ENCODE results near the gene ATRNL1. TPM values are rescaled to one million over a fixed set of nuclear protein-coding genes. Genes with fewer than 3 reads are reported as not detected.

ATRNL1 gene
- total and polyA plus RNA-seq, 4 donors, result 2.6 to 41.0 (median 15.1) TPM

DNA sequence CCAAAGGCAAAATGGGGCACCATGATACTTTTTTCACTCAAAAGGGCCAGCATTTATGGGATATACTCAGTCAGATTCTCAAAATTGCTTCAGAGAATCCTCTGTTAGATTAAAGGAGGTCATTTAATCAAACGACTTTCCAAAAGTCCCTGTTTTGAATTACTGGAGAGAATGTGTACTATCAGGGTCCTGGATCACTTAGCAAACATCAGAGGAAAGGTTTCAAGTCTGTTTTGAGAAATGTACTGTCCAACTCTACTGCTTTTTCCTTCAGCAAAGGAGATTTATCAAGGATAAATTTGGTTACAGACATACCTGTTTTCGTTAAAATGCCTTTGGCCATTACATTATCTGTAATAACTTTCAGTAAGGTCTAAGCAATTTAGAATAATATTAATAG, 838.9 kb downstream of the ATRNL1 start:
- no peak overlapping the region for H3K27ac ChIP-seq (ENCODE audit: low read depth in 1 of 2, low read length in 2 of 2)
- intact Hi-C loops (cut with DNase I), result no loop called here
- no peaks in the 10 kb centered on the region for H3K27me3 ChIP-seq (ENCODE audit: control insufficient read depth in 1 of 2, insufficient read depth in 2 of 2, low read length in 1 of 2)
- H3K4me3 ChIP-seq (ENCODE audit: low read length in 2 of 2), result no peak overlapping the region
- DNase-seq, result no peak
- no peaks in the 10 kb centered on the region for H3K36me3 ChIP-seq (ENCODE audit: control insufficient read depth in 1 of 2, insufficient read depth in 2 of 2, low read length in 1 of 2)
- ATAC-seq (ENCODE audit: low FRiP score), result no peak
- H3K9me3 ChIP-seq (ENCODE audit: control insufficient read depth, low read length), result no peaks in the 10 kb centered on the region
- no peaks in the 10 kb centered on the region for H3K4me1 ChIP-seq (ENCODE audit: control insufficient read depth in 1 of 2, insufficient read depth in 2 of 2, low read length in 2 of 2)
- 78 to 82% methylated on average over 2 of the region's 2 CpGs for WGBS, 2 donors

DNA sequence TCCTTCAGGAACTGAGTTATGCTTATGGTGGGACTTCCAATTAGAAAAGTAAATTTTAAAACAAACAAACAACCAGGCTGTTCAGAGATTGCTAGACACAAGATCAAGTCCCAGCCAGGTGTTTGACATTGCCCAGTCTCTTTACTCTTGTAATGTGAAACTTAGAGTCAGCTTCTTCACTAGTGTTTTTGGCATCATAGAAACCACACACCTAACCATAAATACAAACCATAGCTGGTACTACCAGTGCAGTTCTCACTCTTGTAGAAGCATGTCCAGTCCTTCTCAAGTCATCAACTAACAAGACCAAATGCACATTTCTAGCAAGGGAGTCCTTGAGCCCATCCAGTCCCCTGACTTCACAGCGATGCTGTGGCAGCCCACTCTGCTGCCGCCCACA, 839.9 kb downstream of the ATRNL1 start:
- ATAC-seq (ENCODE audit: low FRiP score) (no peak), DNase-seq (no peak)
- Histone ChIP-seq H3K27me3 (ENCODE audit: control insufficient read depth in 1 of 2, insufficient read depth in 2 of 2, low read length in 1 of 2) (no peaks in the 10 kb centered on the region), H3K9me3 (ENCODE audit: control insufficient read depth, low read length) (no peaks in the 10 kb centered on the region), H3K4me1 (ENCODE audit: control insufficient read depth in 1 of 2, insufficient read depth in 2 of 2, low read length in 2 of 2) (no peaks in the 10 kb centered on the region), H3K36me3 (ENCODE audit: control insufficient read depth in 1 of 2, insufficient read depth in 2 of 2, low read length in 1 of 2) (no peaks in the 10 kb centered on the region), H3K27ac (ENCODE audit: low read depth in 1 of 2, low read length in 2 of 2) (no peak overlapping the region), H3K4me3 (ENCODE audit: low read length in 2 of 2) (no peak overlapping the region)
- 95% methylated on average over 2 of the region's 2 CpGs for WGBS, 2 donors
- intact Hi-C loops (cut with DNase I), result no loop called here

DNA sequence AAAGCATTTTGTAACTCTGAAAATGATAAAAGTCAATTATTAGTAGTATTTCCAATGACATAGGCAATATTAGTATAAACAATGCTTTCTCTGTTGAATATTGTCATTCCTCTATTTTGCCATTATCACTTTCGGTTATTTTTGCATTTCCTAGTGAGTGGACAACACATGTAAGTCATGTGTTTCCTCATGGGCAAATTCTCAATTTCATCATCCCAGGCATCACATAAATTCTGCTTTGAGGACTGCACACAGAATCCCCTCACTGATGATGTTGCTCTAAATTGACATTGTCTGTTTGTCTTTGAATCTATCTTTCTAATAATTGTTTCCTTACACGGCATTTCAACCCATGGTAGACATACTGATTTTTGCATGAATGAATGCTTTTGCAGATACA, 842.6 kb downstream of the ATRNL1 start:
- WGBS, 2 donors, result 97 to 98% methylated on average over 2 of the region's 2 CpGs
- Histone ChIP-seq H3K27me3 (ENCODE audit: control insufficient read depth in 1 of 2, insufficient read depth in 2 of 2, low read length in 1 of 2) (no peaks in the 10 kb centered on the region), H3K27ac (ENCODE audit: low read depth in 1 of 2, low read length in 2 of 2) (no peak overlapping the region), H3K9me3 (ENCODE audit: control insufficient read depth, low read length) (no peaks in the 10 kb centered on the region), H3K4me3 (ENCODE audit: low read length in 2 of 2) (no peak overlapping the region), H3K4me1 (ENCODE audit: control insufficient read depth in 1 of 2, insufficient read depth in 2 of 2, low read length in 2 of 2) (no peaks in the 10 kb centered on the region), H3K36me3 (ENCODE audit: control insufficient read depth in 1 of 2, insufficient read depth in 2 of 2, low read length in 1 of 2) (no peaks in the 10 kb centered on the region)
- ATAC-seq (ENCODE audit: low FRiP score), result no peak
- intact Hi-C loops (cut with DNase I), result no loop called here
- DNase-seq, result no peak

DNA sequence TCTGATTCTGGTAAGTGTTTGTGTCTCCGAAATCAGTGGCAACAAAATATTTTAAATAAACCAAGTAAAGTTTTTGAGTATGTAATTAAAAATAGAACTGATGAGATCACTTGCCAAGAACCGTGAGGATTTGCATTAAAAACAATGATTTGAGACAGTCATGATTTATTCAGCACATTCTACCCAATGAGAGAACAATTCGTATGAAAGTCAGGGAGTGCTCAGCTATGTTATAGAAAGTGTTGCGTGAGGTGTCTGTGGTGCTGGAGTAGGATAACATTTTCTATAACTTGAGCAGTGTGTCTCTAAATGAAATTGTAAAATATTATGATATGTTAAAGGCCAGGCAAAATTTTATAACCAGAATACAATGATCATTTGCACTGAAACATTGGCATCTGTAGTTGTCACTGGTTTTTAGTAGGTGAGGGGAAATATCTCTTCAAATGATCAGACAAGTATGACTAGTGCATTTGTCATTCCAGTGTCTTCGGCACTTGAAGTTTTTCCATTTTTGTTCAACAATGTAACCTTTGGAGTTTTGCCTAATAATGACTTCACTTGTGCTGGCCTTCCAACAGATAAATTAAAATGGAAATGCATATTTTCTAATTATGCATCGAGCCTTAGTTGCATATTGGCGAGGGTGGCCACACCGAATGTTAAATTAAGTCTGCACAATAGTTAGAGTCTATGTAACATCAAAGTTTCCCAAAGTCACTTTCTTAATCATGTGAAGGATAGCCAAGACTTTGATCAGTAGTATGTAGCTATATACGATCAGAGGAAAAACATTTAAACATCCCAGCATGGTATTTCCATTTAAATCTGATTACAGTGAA, 844.0 kb downstream of the ATRNL1 start:
- Histone ChIP-seq H3K27me3 (ENCODE audit: control insufficient read depth in 1 of 2, insufficient read depth in 2 of 2, low read length in 1 of 2) (no peaks in the 10 kb centered on the region), H3K27ac (ENCODE audit: low read depth in 1 of 2, low read length in 2 of 2) (no peak overlapping the region), H3K9me3 (ENCODE audit: control insufficient read depth, low read length) (no peaks in the 10 kb centered on the region), H3K4me1 (ENCODE audit: control insufficient read depth in 1 of 2, insufficient read depth in 2 of 2, low read length in 2 of 2) (no peaks in the 10 kb centered on the region), H3K36me3 (ENCODE audit: control insufficient read depth in 1 of 2, insufficient read depth in 2 of 2, low read length in 1 of 2) (no peaks in the 10 kb centered on the region), H3K4me3 (ENCODE audit: low read length in 2 of 2) (no peak overlapping the region)
- DNase-seq (no peak), ATAC-seq (ENCODE audit: low FRiP score) (no peak)
- WGBS, 2 donors, result 26 to 27% methylated on average over 9 of the region's 9 CpGs
- intact Hi-C loops (cut with DNase I), result no loop called here

DNA sequence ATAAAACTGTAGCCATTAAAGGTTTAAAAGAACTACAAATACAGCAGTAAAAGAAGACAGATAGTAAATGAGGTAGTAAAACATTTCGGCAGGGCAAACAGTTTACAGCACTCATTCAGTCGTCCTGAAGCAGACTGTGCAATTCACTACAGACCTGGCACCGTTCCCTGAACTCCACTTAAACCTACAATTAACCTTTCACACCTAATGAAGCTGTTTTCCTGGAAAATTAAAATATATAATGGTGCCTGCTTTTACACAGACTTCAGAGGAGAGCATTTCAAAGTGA, 844.5 kb downstream of the ATRNL1 start:
- H3K36me3 ChIP-seq (ENCODE audit: control insufficient read depth in 1 of 2, insufficient read depth in 2 of 2, low read length in 1 of 2), result no peaks in the 10 kb centered on the region
- WGBS, 2 donors, result 52% methylated on average over 3 of the region's 3 CpGs
- intact Hi-C loops (cut with DNase I), result no loop called here
- no peaks in the 10 kb centered on the region for H3K9me3 ChIP-seq (ENCODE audit: control insufficient read depth, low read length)
- ATAC-seq (ENCODE audit: low FRiP score) (no peak), DNase-seq (no peak)
- H3K4me3 ChIP-seq (ENCODE audit: low read length in 2 of 2), result no peak overlapping the region
- H3K27me3 ChIP-seq (ENCODE audit: control insufficient read depth in 1 of 2, insufficient read depth in 2 of 2, low read length in 1 of 2), result no peaks in the 10 kb centered on the region
- H3K27ac ChIP-seq (ENCODE audit: low read depth in 1 of 2, low read length in 2 of 2), result no peak overlapping the region
- no peaks in the 10 kb centered on the region for H3K4me1 ChIP-seq (ENCODE audit: control insufficient read depth in 1 of 2, insufficient read depth in 2 of 2, low read length in 2 of 2)

DNA sequence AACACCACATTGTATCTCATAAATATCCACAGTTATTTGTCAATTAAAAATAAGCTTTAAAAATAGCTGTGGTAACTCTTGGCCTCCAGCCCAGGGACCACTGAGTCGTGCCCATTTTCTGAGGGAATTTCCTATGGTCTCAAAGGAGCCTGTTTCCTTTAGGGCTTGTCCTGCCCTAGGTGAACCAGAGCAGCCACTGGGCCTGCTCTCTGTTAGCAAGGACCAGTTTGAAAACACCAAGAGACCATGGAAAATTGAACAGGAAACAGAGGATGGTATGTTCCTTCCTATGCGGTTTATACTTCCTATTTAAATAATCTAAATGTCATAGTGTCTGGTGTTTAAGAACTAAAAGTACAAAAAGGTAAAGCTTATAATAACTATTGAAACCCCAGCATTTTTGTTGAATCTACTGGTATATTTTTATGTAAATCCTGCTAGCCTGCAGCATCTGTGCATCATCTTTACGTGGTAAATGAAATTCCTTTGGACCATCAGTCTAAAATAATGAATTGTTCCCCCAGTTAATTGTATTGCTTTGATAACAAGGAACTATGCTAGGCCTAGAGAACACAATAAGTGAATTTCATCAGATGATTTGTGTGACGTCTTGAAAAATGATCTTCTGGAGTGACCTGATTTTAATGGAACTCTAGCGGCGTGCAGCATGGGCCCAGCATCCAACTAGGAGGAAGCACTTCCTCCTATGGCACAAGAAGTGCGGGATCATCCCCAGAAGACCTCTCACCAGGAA, 846.1 kb downstream of the ATRNL1 start:
- no peak for DNase-seq
- Histone ChIP-seq H3K4me1 (ENCODE audit: control insufficient read depth in 1 of 2, insufficient read depth in 2 of 2, low read length in 2 of 2) (no peaks in the 10 kb centered on the region), H3K9me3 (ENCODE audit: control insufficient read depth, low read length) (no peaks in the 10 kb centered on the region), H3K27me3 (ENCODE audit: control insufficient read depth in 1 of 2, insufficient read depth in 2 of 2, low read length in 1 of 2) (no peaks in the 10 kb centered on the region), H3K27ac (ENCODE audit: low read depth in 1 of 2, low read length in 2 of 2) (no peak overlapping the region), H3K36me3 (ENCODE audit: control insufficient read depth in 1 of 2, insufficient read depth in 2 of 2, low read length in 1 of 2) (no peaks in the 10 kb centered on the region), H3K4me3 (ENCODE audit: low read length in 2 of 2) (no peak overlapping the region)
- intact Hi-C loops (cut with DNase I), result no loop called here
- ATAC-seq (ENCODE audit: low FRiP score), result no peak
- WGBS, 2 donors, result 82 to 84% methylated on average over 7 of the region's 7 CpGs

DNA sequence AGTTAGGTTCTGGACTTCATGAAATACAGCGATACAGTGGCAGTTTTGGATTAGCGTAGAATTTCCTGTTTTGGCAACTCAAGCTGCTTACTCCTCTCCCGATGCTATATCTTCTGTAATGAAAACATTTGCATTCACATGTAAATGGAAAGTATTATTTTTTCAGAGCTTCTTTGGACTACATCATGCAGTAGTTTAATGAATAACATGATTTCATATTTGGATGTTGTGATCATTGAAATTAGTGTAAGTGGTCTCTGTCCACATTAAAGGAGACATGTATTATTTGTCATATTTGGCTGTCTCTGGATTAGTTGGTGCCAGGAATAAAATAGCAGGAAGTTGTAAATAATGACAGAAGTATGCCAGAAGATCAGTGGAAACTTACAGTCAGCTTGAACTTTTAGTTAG, 848.2 kb downstream of the ATRNL1 start:
- intact Hi-C loops (cut with DNase I), result no loop called here

DNA sequence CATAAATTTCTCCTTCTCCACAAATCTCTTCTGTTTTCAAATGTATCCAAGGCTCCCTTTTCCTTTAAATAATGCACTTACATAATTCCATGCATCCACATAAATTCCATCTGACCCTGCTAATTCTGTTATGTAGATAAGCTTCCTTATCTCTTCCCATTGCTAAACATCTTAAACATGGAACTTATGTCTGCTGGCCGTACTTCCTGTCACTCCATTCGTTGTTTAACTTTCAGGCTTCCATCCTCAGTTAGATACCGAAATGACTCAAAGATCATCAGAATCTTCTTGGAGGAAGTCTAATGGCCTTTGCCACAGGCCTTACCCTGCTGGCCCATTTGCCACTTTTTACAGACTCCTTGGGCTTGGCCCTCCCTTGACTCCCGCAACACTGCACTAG, 848.9 kb downstream of the ATRNL1 start:
- Histone ChIP-seq H3K9me3 (ENCODE audit: control insufficient read depth, low read length) (no peaks in the 10 kb centered on the region), H3K4me3 (ENCODE audit: low read length in 2 of 2) (no peak overlapping the region), H3K36me3 (ENCODE audit: control insufficient read depth in 1 of 2, insufficient read depth in 2 of 2, low read length in 1 of 2) (no peaks in the 10 kb centered on the region), H3K27me3 (ENCODE audit: control insufficient read depth in 1 of 2, insufficient read depth in 2 of 2, low read length in 1 of 2) (no peaks in the 10 kb centered on the region), H3K4me1 (ENCODE audit: control insufficient read depth in 1 of 2, insufficient read depth in 2 of 2, low read length in 2 of 2) (no peaks in the 10 kb centered on the region), H3K27ac (ENCODE audit: low read depth in 1 of 2, low read length in 2 of 2) (no peak overlapping the region)
- peak; percentile 41 for ATAC-seq (ENCODE audit: low FRiP score)
- DNase-seq, result no peak
- WGBS, 2 donors, result 79 to 90% methylated on average over 4 of the region's 4 CpGs
- intact Hi-C loops (cut with DNase I), result no loop called here

More for the DNA sequence above, 848.2 kb downstream of the ATRNL1 start:
- Histone ChIP-seq H3K4me1 (ENCODE audit: control insufficient read depth in 1 of 2, insufficient read depth in 2 of 2, low read length in 2 of 2) (no peaks in the 10 kb centered on the region), H3K4me3 (ENCODE audit: low read length in 2 of 2) (no peak overlapping the region), H3K27me3 (ENCODE audit: control insufficient read depth in 1 of 2, insufficient read depth in 2 of 2, low read length in 1 of 2) (no peaks in the 10 kb centered on the region), H3K9me3 (ENCODE audit: control insufficient read depth, low read length) (no peaks in the 10 kb centered on the region), H3K36me3 (ENCODE audit: control insufficient read depth in 1 of 2, insufficient read depth in 2 of 2, low read length in 1 of 2) (no peaks in the 10 kb centered on the region), H3K27ac (ENCODE audit: low read depth in 1 of 2, low read length in 2 of 2) (no peak overlapping the region)
- no peak for ATAC-seq (ENCODE audit: low FRiP score)
- WGBS, 2 donors, result 60 to 66% methylated on average over 3 of the region's 3 CpGs
- DNase-seq, result no peak

DNA sequence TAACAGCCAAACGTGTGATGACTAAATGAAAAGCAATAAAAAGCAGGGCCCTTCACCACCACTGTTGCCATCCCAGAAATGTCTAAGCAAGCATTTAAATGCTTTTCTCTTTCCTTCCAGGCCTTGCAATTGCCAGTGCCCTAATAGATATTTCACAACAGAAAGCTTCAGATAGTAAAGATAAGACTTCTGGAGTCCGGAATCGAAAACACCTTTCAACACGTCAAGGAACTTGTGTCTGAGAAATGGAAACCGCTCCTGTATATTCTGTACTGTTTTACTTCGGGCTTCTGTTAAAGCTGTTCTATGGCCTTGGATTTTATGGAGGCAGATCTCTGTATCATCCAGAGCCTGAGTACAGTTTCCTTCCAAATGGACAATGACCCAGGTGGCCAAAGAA, 851.4 kb downstream of the ATRNL1 start:
- no peak overlapping the region for H3K27ac ChIP-seq (ENCODE audit: low read depth in 1 of 2, low read length in 2 of 2)
- 84 to 90% methylated on average over 6 of the region's 6 CpGs for WGBS, 2 donors
- H3K4me1 ChIP-seq (ENCODE audit: control insufficient read depth in 1 of 2, insufficient read depth in 2 of 2, low read length in 2 of 2), result no peaks in the 10 kb centered on the region
- H3K27me3 ChIP-seq (ENCODE audit: control insufficient read depth in 1 of 2, insufficient read depth in 2 of 2, low read length in 1 of 2), result no peaks in the 10 kb centered on the region
- no peaks in the 10 kb centered on the region for H3K36me3 ChIP-seq (ENCODE audit: control insufficient read depth in 1 of 2, insufficient read depth in 2 of 2, low read length in 1 of 2)
- H3K4me3 ChIP-seq (ENCODE audit: low read length in 2 of 2), result no peak overlapping the region
- DNase-seq (no peak), ATAC-seq (ENCODE audit: low FRiP score) (no peak)
- intact Hi-C loops (cut with DNase I), result no loop called here
- H3K9me3 ChIP-seq (ENCODE audit: control insufficient read depth, low read length), result no peaks in the 10 kb centered on the region

All from aorta (tissue), 5 donors.